Measurements from ENCODE around the gene AFF3.
A peak's percentile ranks its signal among the peaks of the same experiment; 100 is the strongest.

AFF3 gene

DNA sequence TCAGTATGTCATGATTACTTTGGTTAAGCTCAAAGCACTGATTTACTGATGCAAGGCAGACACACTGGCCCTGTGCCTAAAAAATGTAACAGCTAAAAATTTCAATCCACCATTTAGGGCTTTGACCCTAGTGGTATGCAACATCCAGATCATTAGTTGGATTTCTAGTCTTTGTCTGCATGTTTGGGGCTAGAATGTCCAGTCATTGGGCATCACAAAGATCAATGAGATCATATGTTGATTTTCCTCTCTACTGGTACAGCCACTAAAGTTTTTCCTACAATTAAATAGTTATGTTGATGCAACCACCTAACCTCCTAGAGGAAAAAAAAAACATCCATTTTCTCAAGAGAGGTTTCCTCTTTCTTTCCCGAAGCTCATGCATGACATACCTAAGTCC lies 599.1 kb downstream of the AFF3 start:
- TF ChIP-seq, protein P1, sequence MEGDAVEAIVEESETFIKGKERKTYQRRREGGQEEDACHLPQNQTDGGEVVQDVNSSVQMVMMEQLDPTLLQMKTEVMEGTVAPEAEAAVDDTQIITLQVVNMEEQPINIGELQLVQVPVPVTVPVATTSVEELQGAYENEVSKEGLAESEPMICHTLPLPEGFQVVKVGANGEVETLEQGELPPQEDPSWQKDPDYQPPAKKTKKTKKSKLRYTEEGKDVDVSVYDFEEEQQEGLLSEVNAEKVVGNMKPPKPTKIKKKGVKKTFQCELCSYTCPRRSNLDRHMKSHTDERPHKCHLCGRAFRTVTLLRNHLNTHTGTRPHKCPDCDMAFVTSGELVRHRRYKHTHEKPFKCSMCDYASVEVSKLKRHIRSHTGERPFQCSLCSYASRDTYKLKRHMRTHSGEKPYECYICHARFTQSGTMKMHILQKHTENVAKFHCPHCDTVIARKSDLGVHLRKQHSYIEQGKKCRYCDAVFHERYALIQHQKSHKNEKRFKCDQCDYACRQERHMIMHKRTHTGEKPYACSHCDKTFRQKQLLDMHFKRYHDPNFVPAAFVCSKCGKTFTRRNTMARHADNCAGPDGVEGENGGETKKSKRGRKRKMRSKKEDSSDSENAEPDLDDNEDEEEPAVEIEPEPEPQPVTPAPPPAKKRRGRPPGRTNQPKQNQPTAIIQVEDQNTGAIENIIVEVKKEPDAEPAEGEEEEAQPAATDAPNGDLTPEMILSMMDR (IDR thresholded peaks at IDR 0.05; ENCODE audit: insufficient read depth, low read depth, low read length, missing control alignments): no peak
- no peak for DNase-seq (ENCODE audit: low read depth)
- no peak overlapping the region for H3K4me3 ChIP-seq (ENCODE audit: low read length)

DNA sequence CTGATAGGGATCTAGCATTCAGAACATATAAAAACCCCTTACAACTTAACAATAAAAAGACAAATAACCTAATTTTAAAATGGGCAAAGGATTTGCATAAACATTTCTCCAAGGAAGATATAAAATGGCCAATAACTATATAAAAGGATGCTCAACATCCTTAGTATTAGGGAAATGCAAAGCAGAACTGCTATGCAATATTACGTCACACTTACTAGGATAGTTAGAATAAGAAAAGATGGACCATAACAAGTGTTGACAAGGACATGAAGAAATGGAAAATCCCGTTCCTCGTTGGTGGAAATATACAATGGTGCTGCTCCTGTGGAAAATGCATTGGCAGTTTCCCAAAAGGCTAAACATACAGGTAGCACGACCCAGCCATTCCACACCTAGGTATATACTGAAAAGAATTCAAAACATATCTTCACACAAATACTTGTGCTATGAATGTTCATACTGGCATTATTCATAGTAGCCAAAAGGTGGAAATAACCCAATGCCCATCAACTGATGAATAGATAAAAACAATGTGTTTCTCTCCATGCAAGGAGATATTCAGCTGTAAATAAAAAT lies 604.4 kb downstream of the AFF3 start:
- H3K4me3 ChIP-seq (ENCODE audit: low read length): no peak overlapping the region
- DNase-seq (ENCODE audit: low read depth): peak; percentile 10
- TF ChIP-seq, protein P1 (IDR thresholded peaks at IDR 0.05; ENCODE audit: insufficient read depth, low read depth, low read length, missing control alignments): no peak

DNA sequence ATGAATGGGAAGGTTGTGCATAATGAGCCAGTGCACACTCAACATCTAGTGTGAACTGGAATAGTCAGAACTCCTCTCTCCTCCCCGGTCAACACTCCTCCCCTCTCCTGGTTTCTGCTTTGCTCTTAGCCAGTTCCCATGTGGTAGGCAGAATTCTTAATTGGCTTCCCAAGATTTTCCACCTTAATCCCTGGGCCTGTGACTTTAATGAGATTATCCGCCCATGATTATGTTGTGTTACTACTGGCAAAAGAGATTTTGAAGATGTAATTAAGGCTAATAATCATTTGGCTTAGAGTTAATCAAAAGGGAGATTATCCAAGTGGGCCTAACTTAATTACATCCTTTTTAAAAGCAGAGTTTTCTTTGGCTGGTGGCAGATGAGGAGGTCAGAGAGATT lies 618.3 kb downstream of the AFF3 start:
- no peak overlapping the region for H3K4me3 ChIP-seq (ENCODE audit: low read length)
- no peak for DNase-seq (ENCODE audit: low read depth)
- TF ChIP-seq, protein P1 (IDR thresholded peaks at IDR 0.05; ENCODE audit: insufficient read depth, low read depth, low read length, missing control alignments): no peak

DNA sequence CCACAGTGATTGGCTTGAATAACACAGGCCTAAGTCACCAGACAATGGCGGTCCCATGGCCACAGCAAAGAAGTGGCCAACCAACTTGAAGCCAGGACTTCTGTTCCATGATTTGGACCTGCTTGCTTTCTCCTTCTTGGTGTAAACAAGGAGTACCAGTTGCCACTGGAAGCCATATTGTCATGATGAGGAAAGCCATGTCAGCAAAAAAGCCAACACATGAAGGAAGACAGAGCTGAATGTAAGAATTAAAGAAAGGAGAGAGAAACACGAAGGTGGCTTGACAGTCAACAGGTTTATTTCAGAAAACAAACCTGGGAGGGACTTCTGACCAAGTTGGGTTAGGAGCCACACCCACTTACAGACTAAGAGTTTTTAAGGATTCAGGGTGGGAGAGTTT lies 620.2 kb downstream of the AFF3 start:
- TF ChIP-seq, protein P1 (IDR thresholded peaks at IDR 0.05; ENCODE audit: insufficient read depth, low read depth, low read length, missing control alignments): no peak
- no peak overlapping the region for H3K4me3 ChIP-seq (ENCODE audit: low read length)
- no peak for DNase-seq (ENCODE audit: low read depth)

DNA sequence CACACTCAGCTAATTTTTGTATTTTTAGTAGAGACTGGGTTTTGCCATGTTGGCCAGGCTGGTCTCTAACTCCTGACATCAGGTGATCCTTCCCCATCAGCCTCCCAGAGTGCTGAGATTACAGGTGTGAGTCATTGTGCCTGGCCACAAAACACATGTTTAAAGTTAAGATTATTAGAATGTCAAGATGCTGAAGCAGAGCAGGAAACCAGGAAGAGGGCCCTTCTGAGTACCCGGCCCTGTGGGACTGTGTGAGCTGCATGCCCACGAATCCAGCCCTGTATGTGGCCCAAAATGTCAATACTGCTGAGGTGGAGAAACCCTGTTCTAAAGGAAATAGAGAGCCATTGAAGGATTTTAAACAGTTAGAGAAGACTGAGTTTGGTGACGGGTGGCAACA lies 621.6 kb downstream of the AFF3 start:
- no peak for DNase-seq (ENCODE audit: low read depth)

DNA sequence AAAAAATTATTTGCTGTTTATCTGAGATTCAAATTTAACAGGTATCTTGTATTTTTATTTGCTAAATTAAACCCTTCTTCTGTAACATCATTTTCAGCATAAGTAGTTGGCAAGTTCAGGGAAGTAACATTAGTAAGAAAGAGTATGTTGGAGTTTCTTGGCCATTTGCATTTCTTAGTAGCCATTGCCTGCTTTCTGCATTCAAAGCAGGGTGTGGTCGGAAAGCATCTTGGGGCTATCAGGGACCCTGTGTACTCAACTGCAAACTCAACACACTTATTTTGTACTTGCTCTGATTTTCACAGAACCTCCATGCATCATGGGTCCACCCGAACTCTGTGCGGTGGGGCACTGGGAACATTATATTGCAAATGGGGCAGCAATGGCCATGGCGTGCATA lies 622.2 kb downstream of the AFF3 start:
- no peak overlapping the region for H3K4me3 ChIP-seq (ENCODE audit: low read length)
- TF ChIP-seq, protein P1 (IDR thresholded peaks at IDR 0.05; ENCODE audit: insufficient read depth, low read depth, low read length, missing control alignments): no peak
- DNase-seq (ENCODE audit: low read depth): no peak

More for the DNA sequence above, 621.6 kb downstream of the AFF3 start:
- no peak overlapping the region for H3K4me3 ChIP-seq (ENCODE audit: low read length)
- TF ChIP-seq, protein P1 (IDR thresholded peaks at IDR 0.05; ENCODE audit: insufficient read depth, low read depth, low read length, missing control alignments): no peak

DNA sequence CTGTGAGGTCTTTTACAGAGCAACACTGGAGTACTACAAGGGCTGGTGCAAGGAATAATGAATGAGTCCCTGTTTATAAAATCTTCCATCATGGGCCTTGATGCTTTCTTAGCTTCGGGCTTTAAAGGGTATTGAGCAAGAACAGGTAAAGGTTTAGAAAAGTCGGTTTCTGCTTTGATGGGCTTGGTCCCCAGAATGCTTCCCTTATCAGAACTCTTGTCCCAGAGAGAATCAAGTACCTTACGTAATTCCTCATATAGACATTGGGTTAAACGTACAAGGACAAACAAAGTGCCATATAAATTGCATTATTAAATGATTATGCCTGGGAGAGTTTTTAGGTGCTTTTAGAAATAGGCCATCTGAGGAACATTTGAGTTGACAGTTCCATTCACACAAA lies 628.0 kb downstream of the AFF3 start:
- no peak overlapping the region for H3K4me3 ChIP-seq (ENCODE audit: low read length)
- TF ChIP-seq, protein P1 (IDR thresholded peaks at IDR 0.05; ENCODE audit: insufficient read depth, low read depth, low read length, missing control alignments): no peak
- DNase-seq (ENCODE audit: low read depth): no peak
